ENCODE data around the gene EFNA2.
"Not testable (repeated sequence)": the region's sequence is repeated elsewhere in the genome, so short reads cannot be mapped to it uniquely, and the experiment has no call there.

EFNA2 gene

DNA sequence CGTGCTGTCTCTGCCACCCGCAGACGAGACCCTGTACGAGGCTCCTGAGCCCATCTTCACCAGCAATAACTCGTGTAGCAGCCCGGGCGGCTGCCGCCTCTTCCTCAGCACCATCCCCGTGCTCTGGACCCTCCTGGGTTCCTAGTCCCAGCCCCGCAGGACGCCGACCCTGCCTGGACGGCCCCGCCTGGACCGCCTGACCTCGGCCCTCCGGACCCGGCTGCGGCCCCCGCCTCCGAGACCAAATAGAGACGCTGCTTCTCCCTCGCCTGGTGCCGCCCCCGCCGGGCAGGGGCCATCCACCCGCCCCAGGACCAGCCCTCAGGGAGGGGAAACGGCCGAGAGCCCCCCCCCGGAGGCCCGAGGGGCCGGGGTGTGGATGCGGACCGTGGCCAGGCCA, 14.1 kb downstream of the EFNA2 start:
- Histone ChIP-seq H3K27ac (no peak overlapping the region), H3K9ac (no peak overlapping the region), H3K4me2 (ENCODE audit: low read length) (no peak overlapping the region), H3K79me2 (no peaks in the 10 kb centered on the region), H3K27me3 (ENCODE audit: control insufficient read depth, insufficient read depth, low read length) (no peaks in the 10 kb centered on the region), H2AFZ (no peak overlapping the region), H3K4me1 (peaks cover 4% of the 10 kb centered on the region), H3K9me3 (ENCODE audit: control insufficient read depth, low read length) (no peaks in the 10 kb centered on the region), H3K4me3 (ENCODE audit: low read depth, low read length) (no peak overlapping the region), H3K36me3 (ENCODE audit: control insufficient read depth, insufficient read depth, low read length) (no peaks in the 10 kb centered on the region)
- TF ChIP-seq, protein P1, sequence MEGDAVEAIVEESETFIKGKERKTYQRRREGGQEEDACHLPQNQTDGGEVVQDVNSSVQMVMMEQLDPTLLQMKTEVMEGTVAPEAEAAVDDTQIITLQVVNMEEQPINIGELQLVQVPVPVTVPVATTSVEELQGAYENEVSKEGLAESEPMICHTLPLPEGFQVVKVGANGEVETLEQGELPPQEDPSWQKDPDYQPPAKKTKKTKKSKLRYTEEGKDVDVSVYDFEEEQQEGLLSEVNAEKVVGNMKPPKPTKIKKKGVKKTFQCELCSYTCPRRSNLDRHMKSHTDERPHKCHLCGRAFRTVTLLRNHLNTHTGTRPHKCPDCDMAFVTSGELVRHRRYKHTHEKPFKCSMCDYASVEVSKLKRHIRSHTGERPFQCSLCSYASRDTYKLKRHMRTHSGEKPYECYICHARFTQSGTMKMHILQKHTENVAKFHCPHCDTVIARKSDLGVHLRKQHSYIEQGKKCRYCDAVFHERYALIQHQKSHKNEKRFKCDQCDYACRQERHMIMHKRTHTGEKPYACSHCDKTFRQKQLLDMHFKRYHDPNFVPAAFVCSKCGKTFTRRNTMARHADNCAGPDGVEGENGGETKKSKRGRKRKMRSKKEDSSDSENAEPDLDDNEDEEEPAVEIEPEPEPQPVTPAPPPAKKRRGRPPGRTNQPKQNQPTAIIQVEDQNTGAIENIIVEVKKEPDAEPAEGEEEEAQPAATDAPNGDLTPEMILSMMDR (IDR thresholded peaks at IDR 0.05) = no peak

DNA sequence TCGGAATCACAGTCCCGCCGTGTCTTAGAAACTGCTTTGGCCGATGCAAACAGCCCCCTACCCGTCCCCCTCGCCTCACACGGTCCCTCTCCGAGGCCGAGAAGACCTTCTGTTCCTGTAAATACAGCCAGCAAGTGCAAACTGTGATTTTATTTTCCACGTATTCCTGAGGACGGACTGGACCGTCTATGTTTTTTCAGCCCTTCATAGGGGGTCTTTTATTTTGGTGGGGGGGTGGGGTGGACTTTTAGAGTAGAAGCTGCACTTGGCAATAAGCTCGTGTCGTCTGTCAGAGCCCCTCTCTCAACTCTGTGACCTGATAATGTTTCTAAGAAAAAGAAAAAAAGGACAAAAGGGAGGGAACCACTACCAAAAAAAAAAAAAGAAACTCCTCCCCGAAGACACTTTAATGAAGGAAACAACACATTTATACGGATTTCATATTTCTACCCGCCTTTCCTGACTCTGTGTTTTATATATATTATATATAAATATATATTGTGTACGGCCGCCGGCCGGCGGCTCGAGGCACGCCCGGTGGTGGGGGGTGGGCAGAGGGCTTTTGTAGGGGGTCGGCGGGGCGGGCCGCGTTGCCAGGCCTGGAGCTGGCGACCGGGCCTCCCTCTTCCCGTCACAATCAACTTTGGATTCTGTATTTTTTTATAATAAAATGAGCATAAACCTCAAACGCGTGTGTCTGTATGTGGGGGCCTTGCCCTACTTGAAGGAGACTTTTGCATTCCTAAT, 15.2 kb downstream of the EFNA2 start:
- TF ChIP-seq, protein P1 (IDR thresholded peaks at IDR 0.05) = no peak
- no peaks in the 10 kb centered on the region for H3K4me1 ChIP-seq
- no peaks in the 10 kb centered on the region for H3K27me3 ChIP-seq (ENCODE audit: control insufficient read depth, insufficient read depth, low read length)
- no peak overlapping the region for H3K4me2 ChIP-seq (ENCODE audit: low read length)
- no peaks in the 10 kb centered on the region for H3K9me3 ChIP-seq (ENCODE audit: control insufficient read depth, low read length)
- H3K4me3 ChIP-seq (ENCODE audit: low read depth, low read length) = no peak overlapping the region
- H3K9ac ChIP-seq = no peak overlapping the region
- no peak overlapping the region for H2AFZ ChIP-seq
- H3K27ac ChIP-seq = no peak overlapping the region
- no peaks in the 10 kb centered on the region for H3K79me2 ChIP-seq
- no peaks in the 10 kb centered on the region for H3K36me3 ChIP-seq (ENCODE audit: control insufficient read depth, insufficient read depth, low read length)

DNA sequence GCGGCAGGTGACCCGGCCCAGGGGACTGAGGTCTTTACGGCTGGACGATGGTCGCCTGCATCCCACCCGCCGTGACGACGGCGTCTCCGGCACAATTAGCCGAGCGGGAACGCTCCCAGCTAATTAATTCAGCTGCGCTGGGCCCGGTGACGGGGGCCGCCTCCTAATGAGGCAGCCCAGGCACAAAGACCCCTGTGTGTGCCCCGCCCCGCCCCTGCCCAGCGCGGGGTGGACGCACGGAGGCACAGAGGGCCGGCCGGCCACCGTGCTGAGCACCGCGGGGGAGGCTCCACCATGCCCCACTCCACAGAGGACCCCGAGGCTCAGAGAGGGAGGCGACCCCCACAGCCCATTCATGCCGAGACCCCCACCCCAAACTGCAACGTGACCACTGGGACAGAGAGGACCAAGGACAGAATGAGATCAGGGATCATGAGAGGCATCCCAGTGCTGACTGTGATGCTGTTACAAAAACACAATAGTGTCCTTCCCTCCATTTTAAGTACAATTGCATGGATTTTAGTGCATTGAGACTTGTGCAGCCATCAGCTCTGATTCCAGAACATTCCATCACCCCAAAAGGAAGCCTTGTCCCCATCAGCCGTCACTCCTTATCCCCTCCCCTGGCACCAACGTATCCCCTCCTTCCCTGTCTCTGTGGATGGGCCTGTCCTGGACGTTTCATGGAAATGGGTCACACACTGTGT, 17.0 kb downstream of the EFNA2 start:
- no peaks in the 10 kb centered on the region for H3K9me3 ChIP-seq (ENCODE audit: control insufficient read depth, low read length)
- no peak overlapping the region for H3K4me2 ChIP-seq (ENCODE audit: low read length)
- H3K4me3 ChIP-seq (ENCODE audit: low read depth, low read length) = no peak overlapping the region
- no peaks in the 10 kb centered on the region for H3K27me3 ChIP-seq (ENCODE audit: control insufficient read depth, insufficient read depth, low read length)
- no peak overlapping the region for H2AFZ ChIP-seq
- H3K4me1 ChIP-seq = no peaks in the 10 kb centered on the region
- no peak overlapping the region for H3K27ac ChIP-seq
- H3K79me2 ChIP-seq = no peaks in the 10 kb centered on the region
- H3K36me3 ChIP-seq (ENCODE audit: control insufficient read depth, insufficient read depth, low read length) = no peaks in the 10 kb centered on the region
- TF ChIP-seq, protein P1 (IDR thresholded peaks at IDR 0.05) = no peak
- H3K9ac ChIP-seq = no peak overlapping the region

DNA sequence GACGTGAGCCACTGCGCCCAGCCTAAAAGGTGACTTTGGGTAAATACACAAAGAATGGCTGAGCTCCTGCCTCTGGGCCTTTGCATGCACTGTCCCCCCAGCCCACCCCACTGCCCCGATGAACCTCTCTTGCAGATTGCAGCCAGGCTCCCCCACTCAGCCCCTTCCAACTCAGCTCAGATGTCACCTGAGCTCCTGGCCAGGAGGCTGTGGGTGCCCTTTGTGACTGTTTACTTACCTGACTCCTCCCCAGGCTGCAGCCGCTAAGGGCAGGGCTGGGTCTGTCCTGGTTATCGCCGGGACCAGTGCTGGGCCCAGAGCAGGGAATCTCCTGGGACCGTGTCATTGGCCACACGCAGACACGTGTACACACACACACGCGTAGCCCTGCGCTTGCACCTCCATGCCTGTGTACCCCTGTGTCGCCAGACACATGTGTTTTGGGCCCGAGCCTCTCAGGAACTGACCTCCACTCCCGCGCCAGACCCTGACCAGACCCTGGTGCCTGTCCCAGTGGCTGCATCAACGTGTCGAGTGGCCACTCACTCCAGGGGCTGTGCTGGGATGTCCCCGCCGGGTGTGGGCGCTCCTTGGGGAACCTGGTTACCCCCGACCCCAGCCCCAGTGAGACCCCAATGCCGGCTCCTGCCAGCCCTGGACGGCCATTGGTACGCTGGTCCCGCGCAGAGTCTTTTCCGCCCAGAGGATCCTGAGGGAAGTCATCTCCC, 18.7 kb downstream of the EFNA2 start:
- TF ChIP-seq, protein P1 (IDR thresholded peaks at IDR 0.05) = no peak
- Histone ChIP-seq H3K4me2 (ENCODE audit: low read length) (no peak overlapping the region), H3K9me3 (ENCODE audit: control insufficient read depth, low read length) (no peaks in the 10 kb centered on the region), H3K27ac (no peak overlapping the region), H3K79me2 (no peaks in the 10 kb centered on the region), H3K27me3 (ENCODE audit: control insufficient read depth, insufficient read depth, low read length) (no peaks in the 10 kb centered on the region), H3K4me3 (ENCODE audit: low read depth, low read length) (no peak overlapping the region), H3K4me1 (no peaks in the 10 kb centered on the region), H3K9ac (no peak overlapping the region), H3K36me3 (ENCODE audit: control insufficient read depth, insufficient read depth, low read length) (no peaks in the 10 kb centered on the region), H2AFZ (no peak overlapping the region)

DNA sequence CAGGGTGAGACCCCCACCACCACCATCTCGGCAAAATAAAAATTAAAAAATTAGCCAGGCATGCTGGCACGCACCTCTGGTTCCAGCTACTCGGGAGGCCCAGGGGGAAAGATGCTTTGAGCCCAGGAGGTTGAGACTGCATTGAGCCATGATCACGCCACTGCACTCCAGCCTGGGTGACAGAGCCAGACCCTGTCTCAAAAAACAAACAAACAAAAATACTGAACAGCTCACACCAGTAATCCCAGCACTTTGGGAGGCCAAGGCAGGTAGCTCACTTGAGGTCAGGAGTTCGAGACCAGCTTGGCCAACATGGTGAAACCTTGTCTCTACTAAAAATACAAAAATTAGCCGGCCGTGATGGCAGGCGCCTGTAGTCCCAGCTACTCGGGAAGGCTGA, 19.7 kb downstream of the EFNA2 start:
- not testable (repeated sequence) for H3K9ac ChIP-seq; H3K4me1 ChIP-seq; H3K27ac ChIP-seq; H3K4me3 ChIP-seq (ENCODE audit: low read depth, low read length); H3K36me3 ChIP-seq (ENCODE audit: control insufficient read depth, insufficient read depth, low read length); H3K4me2 ChIP-seq (ENCODE audit: low read length); H3K79me2 ChIP-seq; H3K27me3 ChIP-seq (ENCODE audit: control insufficient read depth, insufficient read depth, low read length); H2AFZ ChIP-seq; H3K9me3 ChIP-seq (ENCODE audit: control insufficient read depth, low read length)
